ENCODE measurements around the gene SUGCT. TPM values are rescaled to one million over a fixed set of nuclear protein-coding genes. Genes with fewer than 3 reads are reported as not detected.
"Not testable (repeated sequence)": the region's sequence is repeated elsewhere in the genome, so short reads cannot be mapped to it uniquely, and the experiment has no call there.

SUGCT gene
- total RNA-seq, 2 experiments from 2014 or later, result 0.44 to 0.57 TPM

DNA sequence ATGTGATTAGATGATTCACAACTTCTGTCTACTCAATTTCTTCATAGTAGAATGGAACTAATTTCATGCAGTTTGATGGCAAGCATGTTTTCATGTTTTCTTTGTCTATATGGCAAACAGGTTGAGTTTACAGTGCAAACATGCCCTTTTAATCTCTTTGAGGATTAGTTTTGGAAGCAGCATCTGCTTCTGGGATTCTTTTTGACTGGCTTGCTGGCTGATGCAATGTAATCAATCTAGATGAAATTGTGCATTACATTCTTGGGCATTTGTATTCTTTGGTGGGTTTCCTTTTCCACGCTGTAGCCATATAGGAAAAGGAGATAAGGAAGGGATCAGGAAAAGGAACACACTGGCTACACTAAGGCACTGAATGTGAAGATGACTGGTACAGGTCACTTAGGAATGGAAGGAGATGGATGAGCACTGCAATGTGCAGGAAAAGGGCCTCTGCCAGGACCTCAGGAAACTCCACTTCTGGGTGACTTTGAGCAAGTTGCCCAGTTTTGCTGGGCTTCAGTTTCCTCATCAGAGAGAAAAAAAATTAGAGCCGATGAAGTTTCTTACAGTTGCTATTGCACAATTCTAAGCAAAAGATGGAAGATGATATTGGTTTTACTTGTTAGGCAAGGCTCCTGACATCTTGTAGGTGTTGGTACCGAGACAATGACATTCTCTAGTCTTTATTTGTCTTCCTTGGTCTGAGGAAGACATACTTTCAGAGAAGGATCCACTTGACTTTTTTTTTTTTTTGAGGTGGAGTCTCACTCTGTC, 269.1 kb downstream of the SUGCT start:
- no peak overlapping the region for H3K4me3 Mint-ChIP-seq
- H3K4me1 Mint-ChIP-seq, result no peaks in the 10 kb centered on the region
- H3K9me3 Mint-ChIP-seq, result peaks cover 2% of the 10 kb centered on the region

DNA sequence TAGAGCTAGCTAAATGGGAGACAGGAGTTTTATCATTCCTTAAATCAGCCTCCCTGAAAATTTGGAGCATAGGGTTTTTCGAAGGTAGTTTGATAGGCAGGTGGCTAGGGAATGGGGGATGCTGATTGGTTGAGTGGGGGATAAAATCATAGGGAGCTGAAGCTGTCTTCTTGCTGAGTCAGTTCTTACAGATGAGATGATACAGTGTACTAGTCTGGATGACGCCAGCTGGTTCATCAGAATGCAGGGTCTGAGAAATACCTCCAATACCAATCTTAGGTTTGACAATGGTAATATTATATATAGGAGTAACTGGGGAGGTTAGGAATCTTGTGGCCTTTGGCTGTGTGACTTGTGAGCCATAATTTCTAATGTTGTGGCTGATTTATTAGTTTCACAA, 271.2 kb downstream of the SUGCT start:
- DNase-seq (no peak), ATAC-seq (ENCODE audit: low read depth) (no peak)
- Mint-ChIP-seq H3K27ac (no peak overlapping the region), H3K9me3 (peaks cover 2% of the 10 kb centered on the region), H3K4me1 (no peaks in the 10 kb centered on the region), H3K4me3 (no peak overlapping the region), H3K36me3 (no peaks in the 10 kb centered on the region), H3K27me3 (no peaks in the 10 kb centered on the region)
- POLR2A ChIA-PET, result interaction anchor here (0.6 to 0.7 kb wide), 2 partner anchors 15 to 184 kb away, joined by 3 to 4 read pairs; no protein-coding TSS in a partner anchor

More for the DNA sequence above, 269.1 kb downstream of the SUGCT start:
- ATAC-seq (ENCODE audit: low read depth) (no peak), DNase-seq (no peak)
- Mint-ChIP-seq H3K27me3 (no peaks in the 10 kb centered on the region), H3K36me3 (no peaks in the 10 kb centered on the region), H3K27ac (no peak overlapping the region)
- POLR2A ChIA-PET, result no interaction called here

DNA sequence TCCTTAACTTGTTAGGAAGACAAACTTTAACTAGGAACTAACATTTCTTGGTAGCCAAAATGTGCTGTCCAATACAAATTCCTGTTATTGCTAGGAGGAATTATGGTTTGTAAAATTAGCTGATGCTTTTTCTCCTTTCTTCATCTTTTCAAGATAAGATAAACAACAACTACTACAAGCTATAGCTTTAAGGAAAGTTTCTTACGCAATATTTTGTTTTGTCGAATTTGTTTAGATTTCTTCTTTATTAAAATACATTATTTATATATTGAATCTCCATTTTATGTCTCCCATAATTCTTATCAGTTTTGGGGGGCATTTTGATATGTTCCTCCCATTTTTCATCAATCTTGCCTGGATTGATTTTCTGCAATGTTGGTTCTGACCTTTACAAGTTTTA, 277.5 kb downstream of the SUGCT start:
- Mint-ChIP-seq H3K4me1 (no peaks in the 10 kb centered on the region), H3K36me3 (no peaks in the 10 kb centered on the region), H3K9me3 (no peaks in the 10 kb centered on the region), H3K27ac (no peak overlapping the region), H3K4me3 (no peak overlapping the region), H3K27me3 (no peaks in the 10 kb centered on the region)
- DNase-seq (no peak), ATAC-seq (ENCODE audit: low read depth) (no peak)
- POLR2A ChIA-PET, result no interaction called here

DNA sequence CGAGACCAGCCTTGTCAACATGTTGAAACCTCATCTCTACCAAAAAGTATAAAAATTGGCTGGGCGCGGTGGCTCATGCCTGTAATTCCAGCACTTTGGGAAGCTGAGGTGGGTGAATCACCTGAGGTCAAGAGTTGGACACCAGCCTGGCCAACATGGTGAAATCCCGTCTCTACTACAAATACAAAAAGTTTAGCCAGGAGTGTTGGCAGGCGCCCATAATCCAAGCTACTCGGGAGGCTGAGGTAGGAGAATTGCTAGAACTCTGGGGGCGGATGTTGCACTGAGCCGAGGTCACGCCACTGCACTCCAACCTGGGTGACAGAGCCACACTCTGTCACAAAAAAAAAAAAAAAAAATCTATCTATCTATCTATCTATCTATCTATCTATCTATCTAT, 279.9 kb downstream of the SUGCT start:
- H3K4me3 Mint-ChIP-seq; H3K36me3 Mint-ChIP-seq; H3K27me3 Mint-ChIP-seq; H3K27ac Mint-ChIP-seq; POLR2A ChIA-PET; H3K4me1 Mint-ChIP-seq; DNase-seq; H3K9me3 Mint-ChIP-seq; ATAC-seq (ENCODE audit: low read depth): not testable (repeated sequence)

DNA sequence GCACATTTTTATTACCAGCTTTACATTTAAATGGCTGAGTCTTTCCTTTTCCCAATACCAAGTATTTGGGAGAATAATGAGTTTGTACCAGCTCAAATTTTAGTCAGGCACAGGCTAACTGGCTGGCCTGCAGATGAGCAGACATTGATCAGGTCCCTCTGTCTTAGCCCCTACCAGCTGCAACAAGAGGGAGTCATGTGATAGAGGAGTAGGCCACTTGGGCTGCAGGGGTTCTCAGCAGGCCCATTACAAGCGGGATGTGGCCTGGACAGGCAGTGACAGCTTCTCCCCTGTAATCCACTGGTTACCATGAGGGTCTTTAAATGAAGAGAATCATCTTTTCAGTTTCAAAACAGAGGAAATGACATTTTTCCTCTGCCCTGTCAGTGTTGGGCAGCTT, 283.6 kb downstream of the SUGCT start:
- ATAC-seq (ENCODE audit: low read depth) (no peak), DNase-seq (no peak)
- H3K4me3 Mint-ChIP-seq, result no peak overlapping the region
- H3K27me3 Mint-ChIP-seq, result no peaks in the 10 kb centered on the region
- H3K4me1 Mint-ChIP-seq, result no peaks in the 10 kb centered on the region
- POLR2A ChIA-PET, result no interaction called here
- no peak overlapping the region for H3K27ac Mint-ChIP-seq
- no peaks in the 10 kb centered on the region for H3K36me3 Mint-ChIP-seq
- H3K9me3 Mint-ChIP-seq, result no peaks in the 10 kb centered on the region

DNA sequence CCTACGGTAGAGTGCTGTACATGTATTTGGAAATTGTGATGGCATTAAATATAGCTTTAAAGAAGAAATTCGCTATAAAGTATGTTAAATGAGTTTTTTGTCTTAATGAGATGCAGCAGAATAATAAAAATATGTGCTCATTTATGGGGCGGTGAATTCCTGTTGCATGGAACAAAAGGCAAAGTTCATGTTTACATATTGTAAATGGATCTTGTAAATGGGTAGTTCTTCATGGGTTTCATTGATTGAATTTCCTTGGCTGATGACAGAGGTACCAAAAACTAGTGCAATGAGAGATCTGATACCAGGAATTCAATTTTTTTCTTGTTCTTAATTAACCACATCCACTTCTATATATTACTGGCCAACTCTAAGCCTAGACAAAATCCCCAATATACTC, 284.2 kb downstream of the SUGCT start:
- H3K27ac Mint-ChIP-seq, result no peak overlapping the region
- POLR2A ChIA-PET, result no interaction called here
- no peak overlapping the region for H3K4me3 Mint-ChIP-seq
- no peaks in the 10 kb centered on the region for H3K4me1 Mint-ChIP-seq
- no peaks in the 10 kb centered on the region for H3K27me3 Mint-ChIP-seq
- ATAC-seq (ENCODE audit: low read depth) (no peak), DNase-seq (no peak)
- H3K36me3 Mint-ChIP-seq, result no peaks in the 10 kb centered on the region
- no peaks in the 10 kb centered on the region for H3K9me3 Mint-ChIP-seq

DNA sequence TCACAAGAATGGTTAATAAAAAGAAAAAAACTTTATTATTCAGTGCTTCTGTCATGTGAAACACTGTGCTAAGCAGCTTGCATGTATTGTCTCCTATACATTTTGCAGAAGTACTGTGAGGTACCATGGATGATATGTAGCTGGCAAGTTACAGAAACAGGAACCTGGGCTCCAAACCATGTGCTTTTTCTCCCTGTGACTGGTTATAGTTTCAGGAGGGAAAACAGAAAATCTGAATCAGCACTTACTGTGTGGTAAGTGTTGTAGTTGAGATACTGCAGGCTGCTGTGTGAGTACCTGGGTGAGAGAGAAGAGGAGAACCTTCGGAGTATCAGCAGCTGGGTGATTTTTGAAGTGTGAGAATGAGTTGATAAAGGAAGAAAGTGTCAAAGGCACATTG, 285.0 kb downstream of the SUGCT start:
- H3K27ac Mint-ChIP-seq, result no peak overlapping the region
- no peak overlapping the region for H3K4me3 Mint-ChIP-seq
- H3K27me3 Mint-ChIP-seq, result no peaks in the 10 kb centered on the region
- H3K9me3 Mint-ChIP-seq, result no peaks in the 10 kb centered on the region
- no peaks in the 10 kb centered on the region for H3K36me3 Mint-ChIP-seq
- ATAC-seq (ENCODE audit: low read depth) (no peak), DNase-seq (no peak)
- no peaks in the 10 kb centered on the region for H3K4me1 Mint-ChIP-seq
- POLR2A ChIA-PET, result no interaction called here

DNA sequence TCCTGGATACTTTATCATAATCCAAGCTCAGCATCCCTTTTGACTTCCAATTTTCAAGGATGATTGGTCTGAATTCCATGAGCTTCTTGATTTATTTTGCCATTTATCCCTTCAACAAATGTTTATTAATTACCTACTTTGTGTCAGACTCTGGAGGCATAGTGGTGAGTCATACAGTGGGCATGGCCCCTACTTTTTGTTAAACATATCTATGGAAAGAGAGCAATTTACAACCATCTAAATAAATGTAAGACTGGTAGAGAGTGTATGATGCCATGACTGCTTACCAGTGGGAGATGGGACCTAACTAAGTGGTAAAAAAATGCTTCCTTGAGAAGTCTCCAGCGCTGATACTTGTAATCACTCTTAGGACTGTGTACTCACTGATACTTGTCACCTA, 286.6 kb downstream of the SUGCT start:
- Mint-ChIP-seq H3K36me3 (no peaks in the 10 kb centered on the region), H3K4me3 (no peak overlapping the region), H3K9me3 (no peaks in the 10 kb centered on the region), H3K27ac (no peak overlapping the region), H3K27me3 (no peaks in the 10 kb centered on the region), H3K4me1 (no peaks in the 10 kb centered on the region)
- POLR2A ChIA-PET, result no interaction called here
- DNase-seq (no peak), ATAC-seq (ENCODE audit: low read depth) (no peak)

DNA sequence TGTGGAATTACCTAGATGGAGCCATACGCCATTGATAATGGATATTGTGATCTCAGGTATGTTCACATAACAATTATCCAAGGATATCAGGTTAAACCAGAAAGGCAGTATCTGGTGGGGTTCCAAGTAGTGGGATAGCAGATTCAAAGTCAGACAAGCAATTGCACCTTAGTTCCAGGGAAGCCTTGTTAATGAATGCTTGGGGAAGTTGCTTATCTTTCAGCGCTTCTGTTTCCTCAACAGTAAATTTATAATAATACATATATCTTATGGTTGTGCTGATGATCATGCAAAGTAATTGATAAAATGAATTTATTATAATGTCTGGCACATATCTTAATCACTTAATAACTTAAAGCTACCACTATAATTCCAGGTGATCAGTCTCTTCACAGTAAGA, 290.9 kb downstream of the SUGCT start:
- Mint-ChIP-seq H3K9me3 (no peaks in the 10 kb centered on the region), H3K4me1 (no peaks in the 10 kb centered on the region), H3K36me3 (no peaks in the 10 kb centered on the region)

DNA sequence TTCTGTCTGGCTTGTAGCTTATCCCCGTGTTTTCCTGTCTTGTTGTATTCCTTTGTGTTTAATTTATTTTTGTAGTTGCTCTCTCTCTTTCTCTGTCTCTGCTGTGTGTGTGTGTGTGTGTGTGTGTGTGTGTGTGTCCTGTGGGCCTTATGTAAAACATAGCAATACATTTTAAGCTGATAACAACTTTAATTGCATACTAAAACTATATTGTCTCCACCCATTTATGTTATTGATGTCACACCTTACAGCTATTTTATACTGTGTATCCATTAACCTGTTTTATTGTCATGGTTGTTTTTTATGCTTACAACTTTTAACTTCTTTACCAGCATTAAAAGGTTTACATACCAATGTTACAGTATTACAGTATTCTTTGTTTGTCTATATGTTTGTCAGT, 293.6 kb downstream of the SUGCT start:
- Mint-ChIP-seq H3K27me3 (no peaks in the 10 kb centered on the region), H3K4me3 (no peak overlapping the region), H3K9me3 (peaks cover 7% of the 10 kb centered on the region), H3K4me1 (no peaks in the 10 kb centered on the region), H3K36me3 (no peaks in the 10 kb centered on the region), H3K27ac (no peak overlapping the region)
- POLR2A ChIA-PET, result interaction anchor here (0.6 kb wide), 1 partner anchor 47 kb away, joined by 4 read pairs; no protein-coding TSS in a partner anchor
- no peak for DNase-seq
- ATAC-seq (ENCODE audit: low read depth), result no peak

More for the DNA sequence above, 290.9 kb downstream of the SUGCT start:
- DNase-seq, result no peak
- Mint-ChIP-seq H3K4me3 (no peak overlapping the region), H3K27ac (no peak overlapping the region), H3K27me3 (no peaks in the 10 kb centered on the region)
- no peak for ATAC-seq (ENCODE audit: low read depth)
- POLR2A ChIA-PET, result no interaction called here

DNA sequence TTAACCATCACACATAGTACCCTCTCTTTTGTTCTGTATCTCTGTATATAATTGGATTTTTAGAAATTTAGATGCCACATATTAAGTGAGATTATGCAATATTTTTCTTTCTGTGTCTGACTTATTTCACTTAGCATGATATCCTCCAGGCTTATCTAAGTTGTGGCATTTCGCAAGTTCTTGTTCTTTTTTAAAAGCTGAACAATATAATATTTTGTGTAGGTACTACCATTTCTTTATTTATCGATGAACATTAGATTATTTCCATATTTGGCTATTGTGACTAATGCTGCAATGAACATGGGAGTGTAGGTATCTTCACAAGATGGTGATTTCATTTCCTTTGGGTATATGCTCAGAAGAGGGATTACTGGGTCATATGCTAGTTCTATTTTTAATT, 295.0 kb downstream of the SUGCT start:
- Mint-ChIP-seq H3K9me3 (peaks cover 7% of the 10 kb centered on the region), H3K4me1 (no peaks in the 10 kb centered on the region), H3K4me3 (no peak overlapping the region), H3K36me3 (no peaks in the 10 kb centered on the region), H3K27ac (no peak overlapping the region), H3K27me3 (no peaks in the 10 kb centered on the region)
- DNase-seq (no peak), ATAC-seq (ENCODE audit: low read depth) (no peak)
- POLR2A ChIA-PET, result no interaction called here

DNA sequence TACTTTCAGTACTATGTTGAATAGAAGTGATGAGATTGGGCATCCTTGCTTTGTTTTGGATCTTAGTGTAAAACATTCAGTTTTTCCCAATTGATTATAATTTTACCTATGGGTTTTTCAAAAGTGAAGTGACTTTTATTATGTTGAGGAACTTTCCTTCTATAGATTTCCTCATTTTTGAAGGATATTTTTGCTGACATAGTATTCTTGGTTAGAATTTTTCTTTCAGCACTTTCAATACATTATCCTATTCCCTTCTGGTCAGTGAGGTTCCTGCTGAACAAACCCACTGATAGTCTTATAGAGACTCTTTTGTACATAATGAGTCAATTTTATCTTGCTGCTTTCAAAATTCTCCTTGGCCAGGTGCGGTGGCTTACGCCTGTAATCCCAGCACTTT, 297.2 kb downstream of the SUGCT start:
- no peaks in the 10 kb centered on the region for H3K4me1 Mint-ChIP-seq
- no peak overlapping the region for H3K4me3 Mint-ChIP-seq
- DNase-seq, result no peak

DNA sequence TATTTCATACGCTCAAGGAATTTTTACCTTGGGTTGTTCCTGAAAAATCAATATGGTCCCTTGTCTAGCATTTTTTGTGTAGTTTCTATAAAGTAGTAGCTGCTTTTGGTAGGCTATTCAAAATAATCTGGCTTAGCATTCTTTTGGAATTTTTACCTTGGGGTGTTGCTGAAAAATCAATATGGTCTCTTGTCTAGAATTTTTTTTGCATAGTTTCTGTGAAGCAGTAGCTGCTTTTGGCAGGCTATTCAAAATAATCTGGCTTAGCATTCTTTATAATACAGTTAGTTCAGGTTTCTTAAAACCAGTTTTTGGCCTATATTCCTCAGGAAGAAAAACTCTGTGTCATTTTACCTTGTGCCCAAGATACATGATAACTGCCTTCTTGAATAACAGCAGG, 301.9 kb downstream of the SUGCT start:
- peaks cover 12% of the 10 kb centered on the region for H3K9me3 Mint-ChIP-seq
- DNase-seq, result no peak

More for the DNA sequence above, 297.2 kb downstream of the SUGCT start:
- peaks cover 7% of the 10 kb centered on the region for H3K9me3 Mint-ChIP-seq
- no peak for ATAC-seq (ENCODE audit: low read depth)
- H3K27me3 Mint-ChIP-seq, result no peaks in the 10 kb centered on the region
- POLR2A ChIA-PET, result no interaction called here
- no peak overlapping the region for H3K27ac Mint-ChIP-seq
- no peaks in the 10 kb centered on the region for H3K36me3 Mint-ChIP-seq

DNA sequence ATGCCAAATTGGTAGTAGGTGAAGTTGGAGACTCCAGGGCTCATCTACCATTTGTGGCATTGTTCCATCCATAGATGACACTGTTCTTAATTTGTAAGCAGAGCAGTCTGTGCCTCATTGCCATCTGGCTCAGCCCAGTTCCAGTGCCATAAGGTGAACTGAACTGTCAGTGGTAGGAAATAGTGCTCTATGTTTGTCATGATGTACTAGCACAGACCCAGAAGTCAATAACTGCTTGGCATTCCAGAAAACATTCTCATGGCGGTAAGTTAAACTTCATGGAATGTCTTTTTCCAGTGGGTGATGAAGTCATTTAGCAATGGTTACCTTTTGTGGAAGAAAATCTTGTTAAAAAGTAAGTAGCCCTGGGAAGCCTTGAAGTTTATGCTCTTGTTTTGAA, 302.7 kb downstream of the SUGCT start:
- Mint-ChIP-seq H3K4me1 (no peaks in the 10 kb centered on the region), H3K27me3 (no peaks in the 10 kb centered on the region), H3K4me3 (no peak overlapping the region), H3K36me3 (no peaks in the 10 kb centered on the region), H3K27ac (no peak overlapping the region), H3K9me3 (peaks cover 13% of the 10 kb centered on the region)
- POLR2A ChIA-PET, result no interaction called here
- no peak for DNase-seq
- no peak for ATAC-seq (ENCODE audit: low read depth)

More for the DNA sequence above, 301.9 kb downstream of the SUGCT start:
- Mint-ChIP-seq H3K27me3 (no peaks in the 10 kb centered on the region), H3K27ac (no peak overlapping the region), H3K36me3 (no peaks in the 10 kb centered on the region), H3K4me1 (no peaks in the 10 kb centered on the region), H3K4me3 (no peak overlapping the region)
- POLR2A ChIA-PET, result no interaction called here
- no peak for ATAC-seq (ENCODE audit: low read depth)

Data from activated naive CD8-positive, alpha-beta T cell treated with anti-CD3 and anti-CD28 coated beads, Interleukin-2, amount 10 ng/mL, durations not matched to agents 7 days and 5 days (primary cell).